SK-N-SH (cell line): Measurements from ENCODE around the gene PSME4. TPM values are rescaled to one million over a fixed set of nuclear protein-coding genes. Genes with fewer than 3 reads are reported as not detected.

Source experiments
- CTCF ChIA-PET: fragments of 300-600, 350-600 bp; formaldehyde crosslinking; extraction: SDS; loops from one replicate; lab custom pipeline; 2021; lab: Yijun Ruan, JAX
- POLR2A ChIA-PET: fragments of 350-600 bp; sonication (Branson Sonifier 250); formaldehyde crosslinking; extraction: SDS; loops from one replicate; lab custom pipeline; 2020; ENCODE audit warnings: antibody characterized with exemption, inconsistent platforms; lab: Yijun Ruan, JAX
- DNase-seq: peaks from one replicate; pipeline ENCODE4 v3.0.0; 2012
- H2AFZ ChIP-seq: fragments of 200-600 bp; sonication (generic); 2 replicates; pipeline ENCODE4 v1.8.1; 2016; ENCODE audit warnings: antibody characterized with exemption, mild to moderate bottlenecking, low read depth
- H3F3A ChIP-seq: fragments of 200-600 bp; sonication (generic); replicated peaks from 2 replicates; pipeline ENCODE3; 2016; ENCODE audit warnings: antibody characterized with exemption, mild to moderate bottlenecking; ENCODE audit not compliant: insufficient read depth
- H3K27ac ChIP-seq, 2 experiments: fragments of 200-500 bp in 1 of 2; fragments of 200-600 bp in 1 of 2; sonication (Bioruptor generic) in 1 of 2; sonication (generic), shearing (Covaris generic) in 1 of 2; 2 replicates each; pipeline versions ENCODE4 v1.5.1 to v1.6.1; 2014 to 2016; ENCODE audit warnings: low read depth in 2 of 2, inconsistent platforms in 1 of 2, low read length in 1 of 2, mild to moderate bottlenecking in 1 of 2, mixed read lengths in 1 of 2
- H3K27me3 ChIP-seq: fragments of 200-600 bp; sonication (generic), shearing (Covaris generic); 2 replicates; pipeline ENCODE4 v1.6.1; 2016; ENCODE audit warnings: mixed run types; ENCODE audit not compliant: insufficient read depth
- H3K36me3 ChIP-seq, 2 experiments: fragments of 200-500 bp in 1 of 2; fragments of 200-600 bp in 1 of 2; sonication (Bioruptor generic) in 1 of 2; sonication (generic) in 1 of 2; replicated peaks in 1 of 2; 2 replicates each; pipeline versions ENCODE3 to v1.5.1; 2014 to 2016; ENCODE audit warnings: low read length in 1 of 2, mild to moderate bottlenecking in 1 of 2; ENCODE audit not compliant: insufficient read depth in 2 of 2, control insufficient read depth in 1 of 2
- H3K4me1 ChIP-seq, 2 experiments: fragments of 200-500 bp in 1 of 2; fragments of 200-600 bp in 1 of 2; sonication (Bioruptor generic) in 1 of 2; sonication (generic), shearing (Covaris generic) in 1 of 2; 2 replicates each; pipeline versions ENCODE4 v1.5.1 to v1.6.1; 2014 to 2016; ENCODE audit warnings: low read depth in 1 of 2, low read length in 1 of 2, mixed run types in 1 of 2; ENCODE audit not compliant: insufficient read depth in 2 of 2, control insufficient read depth in 1 of 2
- H3K4me2 ChIP-seq: fragments of 200-600 bp; sonication (generic), shearing (Covaris generic); 2 replicates; pipeline ENCODE4 v1.6.1; 2017; ENCODE audit warnings: mixed run types
- H3K4me3 ChIP-seq, 2 experiments: fragments of 200-500 bp in 1 of 2; fragments of 200-600 bp in 1 of 2; sonication (Bioruptor generic) in 1 of 2; sonication (generic), shearing (Covaris generic) in 1 of 2; 2 replicates each; pipeline versions ENCODE4 v1.5.1 to v1.8.1; 2014 to 2016; ENCODE audit warnings: low read depth in 2 of 2, inconsistent platforms in 1 of 2, low read length in 1 of 2, mild to moderate bottlenecking in 1 of 2, mixed read lengths in 1 of 2, moderate library complexity in 1 of 2
- H3K79me2 ChIP-seq: fragments of 200-600 bp; sonication (generic); 2 replicates; pipeline ENCODE4 v1.8.1; 2017; ENCODE audit warnings: mild to moderate bottlenecking; ENCODE audit not compliant: insufficient read depth
- H3K9ac ChIP-seq: fragments of 200-600 bp; sonication (generic); 2 replicates; pipeline ENCODE4 v1.6.1; 2017; ENCODE audit warnings: mixed run types
- H3K9me2 ChIP-seq: fragments of 200-600 bp; sonication (generic); 2 replicates; pipeline ENCODE4 v1.6.1; 2017; ENCODE audit warnings: mixed run types
- H3K9me3 ChIP-seq: fragments of 200-600 bp; sonication (generic); 2 replicates; pipeline ENCODE4 v1.6.1; 2017; ENCODE audit warnings: mixed run types, mild to moderate bottlenecking, moderate library complexity
- H4K20me1 ChIP-seq: fragments of 200-600 bp; sonication (generic); 2 replicates; pipeline ENCODE4 v1.6.1; 2017; ENCODE audit warnings: mild to moderate bottlenecking, mixed run types; ENCODE audit not compliant: insufficient read depth
- CHD2 ChIP-seq: fragments of 150-350 bp; IDR thresholded peaks from 2 replicates; pipeline ENCODE4 v1.6.1; 2018; ENCODE audit warnings: low read length; ENCODE audit not compliant: partially characterized antibody
- CTCF ChIP-seq: fragments of 200-600 bp; sonication (generic); IDR thresholded peaks from 2 replicates; pipeline ENCODE4 v1.6.1; 2017; ENCODE audit warnings: antibody characterized with exemption, mild to moderate bottlenecking, moderate library complexity
- FOSL2 ChIP-seq: IDR thresholded peaks from 2 replicates; pipeline ENCODE4 v1.4.0; 2012; ENCODE audit warnings: low read depth, mild to moderate bottlenecking, moderate library complexity, borderline replicate concordance
- FOXJ3 ChIP-seq: sonication (generic); formaldehyde crosslinking; IDR thresholded peaks from 2 replicates; pipeline ENCODE4 v1.5.1; 2020; ENCODE audit warnings: mild to moderate bottlenecking, missing genetic modification reagents
- GABPA ChIP-seq: IDR thresholded peaks from 2 replicates; pipeline ENCODE4 v1.4.0; 2012; ENCODE audit warnings: low read depth, mild to moderate bottlenecking
- JUND ChIP-seq: IDR thresholded peaks from 2 replicates; pipeline ENCODE4 v1.4.0; 2012
- MEF2A ChIP-seq: IDR thresholded peaks from 2 replicates; pipeline ENCODE4 v1.4.0; 2012; ENCODE audit warnings: low read depth, borderline replicate concordance
- MXI1 ChIP-seq: IDR thresholded peaks from 2 replicates; pipeline ENCODE4 v1.6.1; 2012; ENCODE audit warnings: mild to moderate bottlenecking, low read depth, low read length, improper control_type of control experiment
- NFIC ChIP-seq: IDR thresholded peaks from 2 replicates; pipeline ENCODE4 v1.4.0; 2012; ENCODE audit warnings: borderline replicate concordance
- POLR2AphosphoS5 ChIP-seq: IDR thresholded peaks from 2 replicates; pipeline ENCODE4 v1.6.1; 2012; ENCODE audit warnings: low read depth, low read length
- RAD21 ChIP-seq: IDR thresholded peaks from 2 replicates; pipeline ENCODE4 v1.6.1; 2012; ENCODE audit warnings: mild to moderate bottlenecking, low read length
- RFX5 ChIP-seq: IDR thresholded peaks from 2 replicates; pipeline ENCODE4 v1.6.1; 2012; ENCODE audit warnings: mild to moderate bottlenecking, improper control_type of control experiment, low read length
- RXRA ChIP-seq: IDR thresholded peaks from 2 replicates; pipeline ENCODE4 v1.4.0; 2012; ENCODE audit warnings: low read depth, mild to moderate bottlenecking, borderline replicate concordance
- SIN3A ChIP-seq: IDR thresholded peaks from 2 replicates; pipeline ENCODE4 v1.6.1; 2012; ENCODE audit warnings: low read depth, mild to moderate bottlenecking, low read length, moderate library complexity, borderline replicate concordance
- TAF1 ChIP-seq: IDR thresholded peaks from 2 replicates; pipeline ENCODE4 v1.6.1; 2012; ENCODE audit warnings: low read depth, mild to moderate bottlenecking, low read length, moderate library complexity, borderline replicate concordance
- TCF12 ChIP-seq: IDR thresholded peaks from 2 replicates; pipeline ENCODE4 v1.4.0; 2012
- USF1 ChIP-seq: IDR thresholded peaks from 2 replicates; pipeline ENCODE4 v1.4.0; 2012; ENCODE audit warnings: low read depth, borderline replicate concordance
- YY1 ChIP-seq: IDR thresholded peaks from 2 replicates; pipeline ENCODE4 v1.4.0; 2012; ENCODE audit warnings: low read depth, mild to moderate bottlenecking
- WGBS: methylation state at CpG from one replicate; pipeline ENCODE4 v1.1.6; 2017; ENCODE audit warnings: low lambda C conversion rate; 5-methylcytosine and 5-hydroxymethylcytosine counted together
- polyA plus RNA-seq, 3 experiments: library from polyadenylated mRNA; depleted of rRNA; stranded (reverse); fragments of >200 nt; gene quantifications; 2 replicates each; pipeline ENCODE4 v1.2.3, GENCODE V29; 2012
- TF ChIP-seq, protein P1 (sequence below): IDR thresholded peaks from 2 replicates; pipeline ENCODE4 v1.4.0; 2012; ENCODE audit warnings: low read depth, borderline replicate concordance

Gene PSME4
- polyA plus RNA-seq, 1 of the 3 experiments (the other 2 are of a cell fraction): 12.8 TPM

DNA sequence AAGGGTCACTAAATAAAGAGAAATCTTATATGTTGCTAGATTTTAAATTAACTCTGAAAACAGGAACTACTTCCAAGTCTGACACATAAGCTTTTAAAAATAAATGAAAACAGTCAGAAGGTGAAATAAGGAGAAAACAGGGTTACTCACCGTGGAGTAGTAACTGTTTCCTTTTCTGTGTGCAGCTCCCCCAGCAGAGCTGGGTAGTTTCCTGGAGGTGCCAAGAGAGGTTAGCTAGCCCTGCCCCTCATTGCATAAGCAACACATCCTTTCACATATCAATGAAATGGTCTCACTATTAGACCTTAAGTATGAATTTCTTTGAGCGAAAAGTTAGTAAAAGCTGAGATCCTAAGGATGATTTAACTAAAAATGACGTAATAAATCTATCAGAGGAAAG lies 57.1 kb downstream of the PSME4 start:
- Histone ChIP-seq H3K79me2 (peaks cover 15% of the 10 kb centered on the region; the same call in 1 of the 2 replicates), H3K4me2 (no peak overlapping the region), H3K36me3 (peaks cover 46 to 58% of the 10 kb centered on the region in 2 experiments), H3K4me1 (no peaks in the 10 kb centered on the region; a peak in 2 of 4 replicates), H3K9ac (no peak overlapping the region), H4K20me1 (no peaks in the 10 kb centered on the region), H2AFZ (no peak overlapping the region), H3K27me3 (no peaks in the 10 kb centered on the region), H3K27ac (peak overlapping the region in 1 of 2 experiments; percentile 2; a peak in 1 of 4 replicates), H3F3A (peaks cover 4% of the 10 kb centered on the region), H3K9me2 (no peaks in the 10 kb centered on the region), H3K4me3 (no peak overlapping the region), H3K9me3 (no peaks in the 10 kb centered on the region)
- POLR2A ChIA-PET: no interaction called here
- no peak for TF ChIP-seq RXRA
- TF ChIP-seq MEF2A: no peak
- no peak for TF ChIP-seq FOXJ3 (CRISPR knock-in tag)
- no peak for TF ChIP-seq RAD21
- TF ChIP-seq MXI1: no peak
- no peak for TF ChIP-seq RFX5
- no peak for TF ChIP-seq YY1
- no peak for TF ChIP-seq POLR2AphosphoS5
- TF ChIP-seq TAF1: no peak
- no peak for TF ChIP-seq FOSL2
- TF ChIP-seq NFIC: no peak
- TF ChIP-seq JUND: no peak
- TF ChIP-seq USF1: no peak
- no peak for TF ChIP-seq SIN3A
- no peak for TF ChIP-seq CTCF
- TF ChIP-seq, protein P1, sequence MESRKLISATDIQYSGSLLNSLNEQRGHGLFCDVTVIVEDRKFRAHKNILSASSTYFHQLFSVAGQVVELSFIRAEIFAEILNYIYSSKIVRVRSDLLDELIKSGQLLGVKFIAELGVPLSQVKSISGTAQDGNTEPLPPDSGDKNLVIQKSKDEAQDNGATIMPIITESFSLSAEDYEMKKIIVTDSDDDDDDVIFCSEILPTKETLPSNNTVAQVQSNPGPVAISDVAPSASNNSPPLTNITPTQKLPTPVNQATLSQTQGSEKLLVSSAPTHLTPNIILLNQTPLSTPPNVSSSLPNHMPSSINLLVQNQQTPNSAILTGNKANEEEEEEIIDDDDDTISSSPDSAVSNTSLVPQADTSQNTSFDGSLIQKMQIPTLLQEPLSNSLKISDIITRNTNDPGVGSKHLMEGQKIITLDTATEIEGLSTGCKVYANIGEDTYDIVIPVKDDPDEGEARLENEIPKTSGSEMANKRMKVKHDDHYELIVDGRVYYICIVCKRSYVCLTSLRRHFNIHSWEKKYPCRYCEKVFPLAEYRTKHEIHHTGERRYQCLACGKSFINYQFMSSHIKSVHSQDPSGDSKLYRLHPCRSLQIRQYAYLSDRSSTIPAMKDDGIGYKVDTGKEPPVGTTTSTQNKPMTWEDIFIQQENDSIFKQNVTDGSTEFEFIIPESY: no peak
- TF ChIP-seq TCF12: no peak
- TF ChIP-seq CHD2: no peak
- no peak for TF ChIP-seq GABPA
- WGBS: 87% methylated on average over 3 of the region's 3 CpGs
- CTCF ChIA-PET: interaction anchor here (0.6 to 1.3 kb wide), 2 partner anchors 21 to 548 kb away, joined by 3 to 4 read pairs; no protein-coding TSS in a partner anchor
- no peak for DNase-seq
